ENCODE results near the gene PEX11G. TPM values are rescaled to one million over a fixed set of nuclear protein-coding genes. Genes with fewer than 3 reads are reported as not detected.
A peak's percentile ranks its signal among the peaks of the same experiment; 100 is the strongest.

Gene PEX11G
- total RNA-seq, 1 experiment from 2014 or later, result 2.8 TPM

- Mint-ChIP-seq H3K36me3 (ENCODE audit: insufficient read depth in 1 of 3, low read depth in 3 of 3) (no peaks in the 10 kb centered on the region), H3K4me1 (peaks cover 14 to 24% of the 10 kb centered on the region in 2 experiments), H3K27ac (peak overlapping the region in 1 of 3 experiments; percentile 84; a peak in 4 of 7 replicates), H3K27me3 (ENCODE audit: low read depth) (no peaks in the 10 kb centered on the region), H3K9me3 (no peaks in the 10 kb centered on the region), H3K4me3 (no peak overlapping the region)
- Histone ChIP-seq H3K23me2 (ENCODE audit: insufficient read length, low read depth, low read length, poor library complexity, severe bottlenecking) (peaks cover 4% of the 10 kb centered on the region), H2BK120ac (ENCODE audit: low read depth, low read length, poor library complexity, severe bottlenecking) (no peak overlapping the region), H2AFZ (ENCODE audit: low read length) (no peak overlapping the region), H3K79me1 (ENCODE audit: insufficient read depth, low read depth, low read length, poor library complexity, severe bottlenecking) (no peaks in the 10 kb centered on the region), H4K5ac (ENCODE audit: insufficient read length, low read depth, low read length) (no peak overlapping the region), H2BK12ac (ENCODE audit: insufficient read length, low read depth, low read length) (no peak overlapping the region), H2BK15ac (ENCODE audit: low read depth, low read length) (no peak overlapping the region), H3K27me3 (ENCODE audit: insufficient read depth, low read length) (no peaks in the 10 kb centered on the region), H4K8ac (replicated peaks; ENCODE audit: insufficient read length, low read depth, low read length) (no peak overlapping the region), H3K27ac (ENCODE audit: insufficient read length, low read depth, low read length) (no peak overlapping the region), H3K9me3 (ENCODE audit: control insufficient read depth, low read depth, low read length) (no peaks in the 10 kb centered on the region), H3K79me2 (ENCODE audit: insufficient read depth, low read length) (no peaks in the 10 kb centered on the region), H4K20me1 (ENCODE audit: control insufficient read depth, insufficient read depth, insufficient read length) (no peaks in the 10 kb centered on the region), H2BK5ac (ENCODE audit: insufficient read length, low read length) (no peak overlapping the region), H4K91ac (ENCODE audit: insufficient read length, low read depth, low read length) (no peak overlapping the region), H2AK5ac (ENCODE audit: insufficient read length, low read length) (no peak overlapping the region), H3K14ac (ENCODE audit: insufficient read depth, low read length) (no peak overlapping the region; the same call in 1 of the 2 replicates), H3K18ac (ENCODE audit: insufficient read length, low read depth, low read length) (no peak overlapping the region), H3K4ac (ENCODE audit: low read depth, low read length) (no peak overlapping the region), H3K9ac (ENCODE audit: extremely low read depth, insufficient read length, low read length) (no peak overlapping the region), H3K4me2 (ENCODE audit: insufficient read depth, insufficient read length, low read length) (no peak overlapping the region), H3K56ac (ENCODE audit: insufficient read length, low read depth, low read length) (no peak overlapping the region), H3K23ac (ENCODE audit: insufficient read length, low read depth, low read length) (no peak overlapping the region), H3T11ph (ENCODE audit: low read length) (no peak overlapping the region), H3K4me1 (ENCODE audit: insufficient read depth, low read length) (no peaks in the 10 kb centered on the region; the same call in 1 of the 2 replicates), H2BK20ac (ENCODE audit: low read depth, low read length, poor library complexity, severe bottlenecking) (no peak overlapping the region)
- TF ChIP-seq CTCF (conservative IDR thresholded peaks at IDR 0.05), result no peak
- no CpG with 5 or more reads among the region's 11 CpGs for WGBS (ENCODE audit: extremely low coverage, insufficient read length, low lambda C conversion rate)
- DNase-seq, result no peak
Observed at GRCh38 chr19:7480222-7480969, 8.4 kb downstream of the PEX11G start.

Data from H9 (cell line).